C1 segment of cervical spinal cord (tissue), 14 donors: ENCODE measurements around the gene APCDD1.

ENCODE experiments used
- DNase-seq, 14 donors: peaks; one replicate each; lab custom pipeline; 2025; lab: John Stamatoyannopoulos, UW

APCDD1 gene

GRCh38 chr18:10431680-10432079 lies 22.8 kb upstream of the APCDD1 start:
- DNase-seq: no peak

DNA sequence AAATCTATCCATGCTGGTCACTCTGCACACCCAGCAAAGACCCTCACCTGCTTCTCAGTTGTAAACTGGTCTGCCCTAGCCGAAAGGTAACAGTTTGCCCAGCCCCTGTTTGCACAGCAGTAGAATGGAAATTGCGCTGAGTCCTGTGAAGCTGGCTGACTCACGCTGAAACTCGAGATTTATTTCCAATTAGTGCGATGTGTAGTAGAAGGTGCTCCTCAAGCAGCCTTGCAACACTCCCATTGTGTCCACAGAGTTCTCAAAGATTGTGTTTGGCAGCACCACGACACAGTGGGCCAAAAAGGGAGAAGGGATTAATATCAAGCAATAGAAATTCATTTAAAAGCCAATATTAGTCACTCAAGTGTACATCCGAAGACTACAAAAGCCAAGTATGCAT lies 21.7 kb upstream of the APCDD1 start:
- no peak for DNase-seq

DNA sequence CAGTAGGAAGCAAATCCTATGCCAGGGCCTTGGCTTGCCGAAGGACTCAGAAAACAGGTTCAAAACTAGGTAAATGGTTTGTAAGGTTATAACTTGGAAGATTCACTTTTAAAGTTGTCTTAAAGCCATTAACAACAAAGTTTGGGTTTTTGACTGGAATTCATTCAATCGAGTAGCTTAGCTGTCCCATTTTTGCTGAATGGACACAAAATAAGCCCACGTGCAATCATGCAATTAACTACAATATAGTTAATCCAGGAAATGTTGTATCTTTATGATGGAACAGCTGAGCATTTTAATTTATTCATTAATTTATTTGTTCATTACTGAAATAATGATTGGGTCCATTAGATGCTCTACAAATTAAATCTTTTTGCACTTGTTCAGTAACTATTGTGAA lies 18.3 kb upstream of the APCDD1 start:
- DNase-seq: no peak

GRCh38 chr18:10437837-10438236 lies 16.6 kb upstream of the APCDD1 start:
- DNase-seq: no peak

GRCh38 chr18:10439898-10440297 lies 14.5 kb upstream of the APCDD1 start:
- DNase-seq: no peak

- no peak for DNase-seq
These were observed 13.6 kb upstream of the APCDD1 start for GRCh38 chr18:10440884-10441283.

GRCh38 chr18:10441472-10441871 lies 13.0 kb upstream of the APCDD1 start:
- no peak for DNase-seq

DNA sequence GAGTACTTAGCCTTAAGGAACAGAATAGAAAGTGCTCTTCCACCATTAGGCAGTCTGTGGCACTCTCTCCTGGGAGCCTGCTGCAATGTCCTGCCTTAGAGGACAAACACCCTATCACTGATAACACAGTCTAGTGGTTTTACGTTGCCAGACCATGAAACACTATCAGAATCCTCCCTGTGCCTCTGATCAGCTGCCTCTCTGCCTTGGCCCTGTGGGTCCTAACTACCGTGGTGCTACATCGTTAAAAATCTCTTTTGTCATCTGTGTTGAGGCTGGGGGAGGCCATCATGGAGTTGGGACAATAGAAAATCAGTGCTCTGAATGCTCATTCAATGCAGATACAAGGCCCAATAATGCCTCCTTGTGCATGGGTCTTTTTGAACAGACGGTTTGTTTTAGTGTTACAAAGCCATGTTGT lies 11.9 kb upstream of the APCDD1 start:
- DNase-seq: peak in 12 of 14 donors; percentile 25 to 81 (median 52)

DNA sequence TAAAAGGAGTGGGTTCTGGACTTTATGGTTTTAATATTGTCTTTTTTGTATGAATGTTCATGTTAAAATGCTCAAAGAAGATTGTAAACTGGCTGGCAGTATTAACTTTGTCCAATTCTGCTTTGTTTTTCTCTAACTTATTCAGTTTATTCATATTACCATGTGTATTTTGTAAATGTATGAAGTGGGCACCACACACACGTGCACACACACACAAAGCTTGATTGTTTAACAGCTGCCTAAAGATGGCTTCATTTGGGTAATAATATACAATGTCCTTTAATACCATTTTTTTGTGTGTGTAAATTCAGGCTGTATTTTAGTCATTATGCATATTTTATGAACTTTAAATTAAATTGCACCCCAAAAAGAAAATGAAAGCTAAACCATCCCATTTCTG lies 11.4 kb upstream of the APCDD1 start:
- no peak for DNase-seq

DNA sequence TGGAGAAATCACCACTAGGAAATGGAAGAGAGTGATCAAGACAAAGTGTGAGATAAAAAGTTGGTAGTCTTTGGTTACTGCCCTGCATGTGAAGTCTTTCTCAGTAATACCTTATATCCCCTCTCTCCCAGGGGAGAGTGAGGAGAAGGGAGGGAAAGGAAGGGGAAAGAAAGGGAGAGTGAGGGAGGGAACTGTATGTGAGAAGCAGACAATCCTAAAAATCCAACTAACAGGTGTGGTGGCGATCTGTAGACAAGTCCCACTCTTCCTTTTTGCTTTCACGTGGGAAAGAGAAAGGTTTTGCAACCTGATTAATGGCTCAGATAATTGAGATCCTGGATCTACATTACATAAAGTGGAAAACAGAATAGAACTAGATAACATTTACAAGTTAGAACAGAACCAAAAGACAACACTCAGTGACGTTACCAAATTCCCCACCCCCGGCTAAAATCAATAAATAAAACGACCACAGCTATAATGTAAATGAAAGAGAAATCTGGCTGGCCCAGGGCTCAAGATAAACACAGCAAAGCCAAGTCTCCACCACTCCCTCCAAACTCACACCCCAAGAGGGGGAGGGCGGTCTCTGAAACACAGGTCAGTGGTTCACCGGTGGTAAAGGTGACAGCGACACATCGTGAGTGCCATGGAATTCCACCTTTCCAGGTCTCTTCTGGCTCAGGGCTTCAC lies 10.0 kb upstream of the APCDD1 start:
- DNase-seq: no peak

GRCh38 chr18:10449396-10449795 lies 5.0 kb upstream of the APCDD1 start:
- DNase-seq: no peak

DNA sequence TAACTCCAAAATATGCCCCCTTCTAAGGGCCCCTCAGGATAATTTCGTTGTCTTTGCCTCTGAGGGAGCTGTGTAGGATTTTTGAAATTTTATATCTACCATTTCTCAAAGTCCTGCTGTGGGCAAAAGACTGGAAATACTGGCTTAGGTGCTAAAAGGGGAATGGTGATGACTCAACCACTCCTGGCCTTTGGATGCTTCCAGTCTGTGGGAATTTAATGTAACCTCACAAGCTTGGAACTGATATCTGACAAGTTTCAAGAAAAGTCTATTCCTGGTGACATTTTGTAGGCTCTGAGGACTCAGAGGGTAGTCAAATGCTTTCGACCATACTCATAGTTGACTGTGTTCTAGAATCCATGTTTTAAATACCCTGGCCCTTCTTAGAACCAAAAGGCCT lies 3.4 kb upstream of the APCDD1 start:
- no peak for DNase-seq

DNA sequence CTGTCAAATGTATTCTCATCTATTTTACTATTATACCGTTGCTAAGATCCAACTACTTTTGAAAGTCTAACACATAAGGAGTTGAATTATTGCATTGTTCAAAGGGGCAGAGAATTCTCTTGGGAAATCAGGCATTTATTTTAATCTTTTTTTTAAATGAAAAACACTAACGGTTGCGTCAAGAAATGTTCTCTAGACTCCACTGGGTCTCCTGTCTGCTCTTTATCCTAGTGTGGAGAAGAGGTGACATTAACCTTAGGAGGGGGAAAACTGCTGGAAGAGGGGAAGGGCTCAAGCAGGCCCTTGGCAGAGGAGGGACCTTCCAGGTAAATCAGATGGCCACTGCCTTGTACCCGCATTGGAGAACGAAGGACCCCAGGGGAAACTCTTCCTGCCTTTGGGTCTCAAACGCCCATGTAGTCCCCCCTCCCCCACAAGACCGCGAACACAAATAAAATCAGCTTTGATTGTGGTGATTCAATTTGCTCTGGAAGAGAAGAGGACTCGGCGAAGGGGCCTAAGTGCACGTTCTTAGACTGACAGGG lies 1.1 kb upstream of the APCDD1 start:
- DNase-seq: peak in 1 of 14 donors; percentile 68

DNA sequence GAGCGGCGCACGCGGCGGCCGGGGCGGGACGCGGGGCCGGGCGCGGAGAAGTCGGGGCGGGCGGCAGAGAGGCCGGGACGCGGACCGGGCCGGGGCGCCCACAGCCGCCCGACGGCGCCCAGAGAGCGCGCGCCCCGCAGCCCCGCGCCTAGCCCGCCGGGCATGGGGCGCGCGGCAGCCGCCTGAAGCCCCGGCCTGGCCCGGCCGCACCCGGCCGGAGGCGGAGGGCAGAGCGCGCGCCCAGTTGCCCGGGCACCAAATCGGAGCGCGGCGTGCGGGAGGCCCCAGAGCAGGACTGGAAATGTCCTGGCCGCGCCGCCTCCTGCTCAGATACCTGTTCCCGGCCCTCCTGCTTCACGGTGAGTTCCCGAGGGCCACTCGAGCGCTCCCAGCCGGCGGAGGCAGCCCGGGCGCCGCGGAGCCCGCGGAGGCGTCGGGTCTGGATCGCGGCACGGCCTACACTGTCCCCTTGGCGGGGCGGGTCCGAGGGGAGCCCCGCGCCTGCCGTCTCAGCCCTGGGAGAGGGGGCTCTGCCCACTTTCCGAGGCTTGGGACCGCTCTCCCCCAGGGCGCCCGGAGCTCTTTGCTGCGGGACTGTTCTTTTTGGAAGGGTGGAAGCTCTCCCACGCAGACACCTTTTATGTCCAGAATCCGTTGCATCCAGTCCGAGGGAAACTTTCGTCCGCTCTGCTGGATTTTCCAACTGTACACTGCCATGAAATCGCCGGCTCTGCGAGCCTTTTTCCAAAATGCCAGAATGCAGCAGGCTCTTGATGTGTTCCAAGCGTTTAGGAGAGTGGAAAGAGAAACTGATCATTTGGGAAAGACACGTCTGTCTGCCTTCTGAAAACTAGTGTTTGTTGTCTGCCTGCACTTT lies 484 bp downstream of the APCDD1 start:
- DNase-seq: peak in 4 of 14 donors; percentile 30 to 64 (median 54)

GRCh38 chr18:10455726-10456453 lies 1.5 kb downstream of the APCDD1 start:
- no peak for DNase-seq

- no peak for DNase-seq
These were observed 2.3 kb downstream of the APCDD1 start for GRCh38 chr18:10456718-10457117.

- DNase-seq: no peak
These were observed 2.7 kb downstream of the APCDD1 start for GRCh38 chr18:10457128-10457527.

GRCh38 chr18:10457767-10458166 lies 3.3 kb downstream of the APCDD1 start:
- no peak for DNase-seq

DNA sequence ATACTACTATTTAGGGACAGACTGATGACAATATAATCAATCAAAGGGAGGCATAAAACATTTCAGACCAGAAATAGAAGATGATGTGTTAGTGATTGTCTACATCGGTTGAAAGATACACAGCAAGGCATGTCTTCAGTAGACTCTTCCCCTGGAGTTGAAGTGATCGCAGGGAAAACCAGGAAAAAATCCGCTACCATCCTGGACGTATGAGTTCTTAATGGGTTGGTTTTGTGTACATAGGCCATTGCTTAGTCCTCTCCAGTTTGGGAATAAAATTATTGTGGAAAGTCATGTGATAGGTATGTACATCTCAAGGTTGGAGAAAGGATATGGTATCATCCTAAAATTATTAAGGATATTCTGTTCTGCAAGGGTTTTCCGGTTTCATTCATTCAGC lies 4.3 kb downstream of the APCDD1 start:
- DNase-seq: no peak

- no peak for DNase-seq
These were observed 5.2 kb downstream of the APCDD1 start for GRCh38 chr18:10459587-10459986.

DNA sequence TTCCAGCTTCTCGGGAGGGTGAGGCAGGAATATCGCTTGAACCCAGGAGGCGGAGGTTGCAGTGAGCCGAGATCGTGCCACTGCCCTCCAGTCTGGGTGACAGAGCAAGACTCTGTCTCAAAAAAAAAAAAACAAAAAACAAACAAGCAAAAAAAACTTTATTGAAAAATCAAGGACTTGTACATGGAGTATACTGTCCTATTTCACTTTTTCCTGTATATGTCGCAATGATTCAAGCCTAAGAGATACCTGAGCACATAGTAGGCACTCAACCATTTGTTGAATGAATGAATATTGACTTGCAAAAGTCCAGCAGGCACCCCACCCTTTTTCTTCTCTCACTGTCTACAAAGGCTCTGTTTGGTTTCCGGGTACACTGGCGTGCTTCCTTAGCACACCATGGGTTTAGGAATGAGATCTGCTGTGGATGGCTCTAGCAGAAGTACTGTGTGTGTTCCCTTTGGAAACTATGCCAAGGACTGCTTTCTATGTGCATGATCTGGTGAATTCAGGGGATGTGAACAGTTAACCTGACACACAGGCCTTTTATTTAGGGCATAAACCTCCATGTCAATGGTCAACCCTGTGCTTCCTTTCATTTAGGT lies 6.1 kb downstream of the APCDD1 start:
- DNase-seq: no peak

DNA sequence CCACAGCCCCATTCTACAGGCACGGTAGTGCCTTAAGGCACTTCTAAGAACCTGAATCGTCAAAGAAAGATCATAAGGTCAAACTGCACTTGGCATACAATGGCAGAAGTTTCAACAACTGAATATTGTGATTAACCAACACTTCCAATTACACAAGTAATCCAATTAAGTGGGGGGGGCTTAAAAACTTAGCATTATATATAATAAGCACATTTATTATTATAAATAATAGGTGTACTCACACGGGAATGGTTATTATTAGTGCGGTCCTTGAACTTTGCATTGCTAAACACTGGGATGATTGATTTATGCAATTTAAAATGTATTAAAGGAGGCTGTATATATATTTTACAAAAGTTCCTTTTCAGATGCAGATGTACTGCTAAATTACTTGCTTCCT lies 7.6 kb downstream of the APCDD1 start:
- DNase-seq: no peak
